Measurements from ENCODE around the gene MAP6.

The MAP6 gene

DNA sequence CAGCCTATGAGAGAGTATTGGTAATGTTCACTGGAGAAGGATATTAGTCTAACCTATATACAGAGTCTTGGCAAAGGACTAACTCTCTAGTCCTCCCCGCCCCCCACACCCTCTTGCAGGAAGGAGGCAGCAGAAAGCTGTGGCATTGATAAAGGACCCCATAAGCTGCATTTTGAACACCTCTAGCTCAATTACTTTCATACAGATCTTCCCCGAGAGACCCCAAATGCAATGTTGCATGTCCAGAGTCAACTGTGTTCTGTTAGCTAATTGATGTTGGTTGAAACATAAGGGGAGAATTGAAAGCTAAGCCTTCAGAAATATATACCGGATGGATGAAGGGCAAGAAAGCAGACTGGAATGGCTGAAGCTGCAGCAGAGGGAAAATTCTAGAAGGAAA lies 2.8 kb downstream of the MAP6 start:
- no peak for DNase-seq (ENCODE audit: low spot score)

DNA sequence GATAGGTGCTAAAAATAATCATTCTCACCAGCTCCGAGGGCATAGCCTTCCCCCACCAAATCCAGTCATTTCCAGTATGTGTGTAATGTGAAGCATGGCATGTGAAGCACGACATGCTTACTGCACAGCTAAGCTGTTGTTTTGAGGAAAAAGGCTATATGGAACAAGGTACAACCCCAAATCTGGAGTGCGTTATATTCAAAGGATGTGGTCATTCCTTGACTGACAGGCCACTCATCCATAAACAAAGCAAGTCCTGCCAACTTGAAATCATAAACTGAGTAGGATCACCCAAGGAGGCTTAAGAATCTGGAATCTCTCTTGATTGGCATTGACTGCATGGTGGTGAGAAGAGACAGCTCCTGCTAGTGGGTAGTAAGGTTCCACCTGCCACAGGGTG lies 3.7 kb downstream of the MAP6 start:
- DNase-seq (ENCODE audit: low spot score): no peak

DNA sequence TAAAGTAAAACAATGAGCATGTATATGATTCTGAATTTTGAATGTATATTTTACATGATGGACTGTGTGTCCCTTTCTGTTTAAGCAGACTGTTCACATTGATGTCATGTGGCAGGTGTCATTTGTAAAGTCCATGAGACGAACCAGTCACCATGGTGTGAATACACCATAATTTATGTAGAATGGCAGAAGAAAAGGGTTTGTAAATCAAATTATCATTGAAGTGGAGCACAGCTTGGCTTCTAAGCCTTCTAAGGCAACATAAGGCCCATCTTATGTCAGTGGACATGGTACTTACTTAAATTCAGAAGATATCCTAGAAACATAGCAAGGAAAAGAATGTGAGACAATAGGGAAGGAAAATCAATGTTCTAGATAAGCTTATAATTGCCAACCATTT lies 4.4 kb downstream of the MAP6 start:
- DNase-seq (ENCODE audit: low spot score): no peak

DNA sequence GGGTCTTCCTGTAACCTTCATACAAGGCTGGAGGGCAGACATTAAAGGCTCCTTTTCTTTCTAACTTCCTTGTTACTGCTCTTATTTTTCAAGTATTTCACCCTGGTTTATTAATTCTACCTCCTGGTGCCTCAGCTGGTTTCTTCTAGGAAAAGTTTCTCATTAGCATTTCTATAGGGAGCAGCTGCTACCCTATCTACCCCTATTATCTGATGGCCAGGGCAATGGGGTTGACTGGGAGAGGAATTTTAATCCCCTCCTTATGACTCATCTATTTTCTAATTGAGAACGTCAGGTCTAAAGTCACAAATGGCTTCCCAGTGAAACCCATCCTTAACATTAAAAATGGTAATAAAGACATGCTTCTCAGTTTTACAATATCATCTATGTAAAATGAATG lies 5.0 kb downstream of the MAP6 start:
- DNase-seq (ENCODE audit: low spot score): no peak

DNA sequence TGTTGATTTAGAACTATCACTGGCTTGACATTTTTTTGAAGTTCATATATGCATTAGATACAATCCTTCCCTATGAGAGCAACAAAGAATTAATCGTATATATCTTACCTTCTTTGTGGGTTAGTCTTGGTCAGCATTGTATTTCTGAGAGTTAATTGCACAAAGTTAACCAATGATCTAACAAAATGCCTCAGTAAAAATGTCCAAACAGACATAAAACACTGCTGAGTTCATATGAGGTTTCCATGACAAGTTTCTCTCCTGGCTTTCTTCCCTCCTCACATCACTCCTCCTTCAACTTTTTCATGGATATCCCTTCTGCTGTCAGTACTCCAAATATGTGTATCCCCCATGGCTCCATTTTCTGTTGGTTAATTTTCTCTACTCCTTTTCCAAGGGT lies 9.0 kb downstream of the MAP6 start:
- DNase-seq (ENCODE audit: low spot score): no peak

DNA sequence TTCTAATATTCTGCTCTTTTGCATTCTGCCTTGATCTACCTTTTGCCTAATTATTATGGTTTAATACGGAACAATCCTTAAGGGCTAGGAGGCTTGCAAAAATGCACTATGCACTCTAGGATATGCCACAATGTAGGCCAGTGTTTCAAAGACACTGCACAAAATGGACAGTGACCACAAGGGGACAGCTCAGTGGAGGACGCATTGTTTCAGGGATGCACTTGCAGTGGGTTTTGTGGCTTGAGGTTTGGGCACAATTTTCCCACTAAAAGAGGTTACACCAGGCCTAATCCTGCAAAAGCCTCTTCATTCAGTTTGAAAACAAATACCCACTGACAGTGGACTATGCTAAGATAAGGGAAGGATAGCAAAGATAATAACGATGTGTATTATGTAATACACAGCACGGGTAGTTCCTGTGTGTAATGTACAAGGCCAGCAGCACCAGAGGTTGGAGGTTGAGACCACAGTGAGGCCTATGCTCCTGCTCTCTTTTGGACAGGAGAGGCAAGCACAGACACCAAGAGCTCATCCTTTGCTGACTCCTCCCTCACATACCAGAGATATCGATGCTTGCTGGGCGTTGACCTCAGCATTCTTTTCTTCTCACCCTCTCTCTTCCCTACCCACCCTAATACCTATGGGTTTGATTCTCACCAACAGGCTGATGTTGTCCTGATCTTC lies 12.7 kb downstream of the MAP6 start:
- no peak for DNase-seq (ENCODE audit: low spot score)

DNA sequence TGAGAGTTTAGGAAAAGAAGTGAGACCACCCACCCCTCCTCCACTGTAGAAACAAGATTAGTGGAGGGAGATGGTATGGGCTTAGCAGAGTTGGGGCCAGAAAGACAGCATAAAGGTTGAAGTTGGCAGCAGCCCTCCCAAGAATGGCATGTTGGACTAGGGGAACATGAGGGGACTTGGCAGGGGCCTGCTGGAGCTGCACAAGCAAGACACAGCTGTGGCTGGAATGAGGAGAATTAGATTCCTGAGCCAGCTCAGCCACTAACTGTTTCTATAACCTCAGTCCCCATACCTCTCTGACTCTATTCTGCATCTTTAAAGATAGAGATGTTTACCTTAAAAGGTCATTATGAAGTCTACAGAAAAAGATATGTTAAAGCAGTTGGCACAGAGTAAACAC lies 13.2 kb downstream of the MAP6 start:
- DNase-seq (ENCODE audit: low spot score): no peak

DNA sequence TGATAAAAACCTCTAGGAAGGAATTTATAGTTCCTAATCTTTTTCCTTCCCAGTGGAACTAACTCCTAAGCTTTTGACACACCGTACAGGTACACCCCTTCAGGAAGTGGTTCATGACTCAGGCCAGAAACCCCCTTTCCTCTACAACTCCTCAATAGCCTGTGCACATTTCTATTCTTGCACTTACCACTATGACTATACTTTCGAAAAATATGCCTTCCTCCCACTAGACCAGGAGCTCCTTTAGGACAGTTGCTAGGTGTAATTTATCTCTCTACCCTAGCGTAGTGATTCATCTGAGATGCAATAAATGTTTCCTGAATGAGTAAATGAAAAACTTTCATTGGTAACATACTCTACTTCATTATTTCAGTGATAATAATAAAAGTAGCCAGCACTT lies 14.5 kb downstream of the MAP6 start:
- peak; percentile 14 for DNase-seq (ENCODE audit: low spot score)

DNA sequence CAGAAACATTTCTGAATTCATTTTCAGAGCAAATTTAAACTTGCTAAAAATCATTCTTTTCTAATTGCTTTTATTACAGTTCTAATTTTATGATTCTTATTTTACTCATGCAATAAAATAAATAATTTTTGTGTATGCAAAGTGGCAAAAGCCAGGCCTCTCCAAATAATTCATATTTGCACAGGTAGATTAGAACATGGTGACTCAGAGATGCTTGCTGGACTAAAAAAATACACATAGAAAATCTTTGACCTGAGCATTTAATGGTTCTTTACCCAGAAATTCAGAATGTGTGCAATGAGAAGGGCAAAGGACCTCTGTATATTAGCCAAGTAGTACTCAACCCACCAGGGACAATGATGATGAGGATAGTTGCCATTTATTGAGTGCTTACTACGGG lies 15.3 kb downstream of the MAP6 start:
- DNase-seq (ENCODE audit: low spot score): no peak

DNA sequence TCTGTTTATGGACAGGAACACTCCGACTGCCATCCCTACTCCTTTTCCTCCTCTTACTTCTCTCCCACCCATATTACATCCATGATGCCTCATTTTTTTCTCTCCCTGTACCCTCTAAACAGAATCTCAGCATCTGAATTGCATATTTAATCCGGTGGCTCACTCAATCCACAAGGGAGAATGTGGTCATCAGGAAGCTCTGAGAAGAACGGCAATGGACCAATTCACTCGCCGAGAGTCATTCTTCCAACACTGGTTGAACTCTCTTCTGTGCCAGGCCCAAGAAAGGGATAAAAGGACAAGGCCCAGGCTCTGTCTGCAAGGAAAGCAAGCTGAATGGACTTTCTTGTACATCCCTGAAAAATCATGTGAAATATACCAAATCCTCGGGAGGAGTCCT lies 15.9 kb downstream of the MAP6 start:
- DNase-seq (ENCODE audit: low spot score): no peak

DNA sequence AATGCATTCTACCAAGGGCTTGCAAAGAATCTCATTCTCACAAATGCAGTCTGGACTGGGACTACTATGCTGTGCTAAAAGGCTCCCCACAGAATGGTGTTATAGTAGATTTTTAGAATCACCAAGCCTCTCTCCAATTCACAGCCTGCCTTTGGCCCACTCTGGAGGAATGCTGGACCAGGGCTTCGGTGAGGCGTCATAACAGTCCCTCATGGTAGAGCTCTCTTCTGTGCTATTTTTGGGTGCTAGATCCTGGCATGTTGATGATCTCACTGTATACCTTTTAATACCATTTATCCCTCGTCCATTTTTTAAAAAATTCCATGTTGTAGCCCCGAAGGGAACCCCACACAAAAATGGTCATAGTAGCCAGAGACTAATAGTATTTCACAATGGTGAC lies 17.6 kb downstream of the MAP6 start:
- no peak for DNase-seq (ENCODE audit: low spot score)

DNA sequence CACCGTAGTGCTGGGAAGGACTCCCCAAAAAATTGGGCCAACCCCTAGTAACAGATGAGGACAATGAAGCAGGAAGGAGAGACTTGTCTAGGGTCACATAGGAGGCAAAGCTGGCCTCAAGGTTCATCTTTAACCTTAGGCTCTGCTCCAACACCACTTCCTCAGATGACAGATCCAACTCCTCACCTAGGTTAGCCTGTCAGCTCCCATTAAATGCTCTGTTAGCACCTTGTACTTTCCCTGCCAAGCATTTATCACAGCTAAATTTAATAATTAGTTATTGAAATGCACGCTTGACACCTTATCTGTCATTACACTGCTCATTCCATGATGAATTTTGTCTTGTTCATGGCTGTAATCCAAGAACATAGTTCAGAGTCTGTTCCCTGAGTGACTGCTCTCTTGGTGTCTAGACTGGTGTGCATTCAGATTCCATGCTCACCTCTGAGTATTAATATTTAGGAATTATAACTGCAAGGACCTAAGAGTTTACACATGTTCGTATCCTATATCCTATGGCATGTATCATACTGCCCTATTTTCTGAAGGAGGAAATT lies 18.6 kb downstream of the MAP6 start:
- DNase-seq (ENCODE audit: low spot score): no peak

DNA sequence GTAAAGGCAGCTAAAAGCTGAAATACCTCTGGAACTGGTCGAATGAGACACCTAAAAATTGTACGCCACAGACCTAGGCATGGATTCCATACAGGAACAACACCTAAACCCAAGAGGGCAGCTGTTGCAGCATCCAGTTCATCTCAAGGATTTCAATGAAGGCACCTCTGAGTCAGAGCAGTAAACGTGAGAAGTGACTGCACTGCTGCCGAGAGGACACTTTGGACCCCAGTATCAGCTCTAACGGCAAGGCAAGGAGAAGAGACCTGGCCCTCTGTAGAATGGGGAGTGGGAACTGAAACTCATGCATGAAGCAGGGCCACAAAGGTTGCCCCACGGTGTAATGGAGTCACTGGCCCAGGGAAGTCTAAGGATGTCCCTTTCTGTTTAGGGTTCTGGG lies 23.9 kb downstream of the MAP6 start:
- DNase-seq (ENCODE audit: low spot score): no peak

DNA sequence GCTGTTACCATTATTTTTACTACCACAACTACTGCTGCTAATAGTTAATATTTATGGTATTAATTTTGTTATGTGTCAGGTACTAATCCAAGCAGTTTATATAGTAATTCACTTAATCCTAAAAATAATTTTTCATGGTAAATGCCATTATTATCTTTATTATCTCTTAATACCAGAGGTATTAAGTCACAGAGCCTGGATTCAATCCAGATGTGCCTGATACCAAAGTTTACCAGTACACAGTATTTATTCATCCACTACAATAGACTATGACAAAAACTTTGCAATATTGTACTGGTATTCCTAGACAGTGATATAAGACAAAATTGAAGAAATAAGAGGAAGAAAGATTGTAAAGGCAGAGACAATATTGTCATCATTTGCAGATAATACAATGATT lies 24.5 kb downstream of the MAP6 start:
- DNase-seq (ENCODE audit: low spot score): no peak

DNA sequence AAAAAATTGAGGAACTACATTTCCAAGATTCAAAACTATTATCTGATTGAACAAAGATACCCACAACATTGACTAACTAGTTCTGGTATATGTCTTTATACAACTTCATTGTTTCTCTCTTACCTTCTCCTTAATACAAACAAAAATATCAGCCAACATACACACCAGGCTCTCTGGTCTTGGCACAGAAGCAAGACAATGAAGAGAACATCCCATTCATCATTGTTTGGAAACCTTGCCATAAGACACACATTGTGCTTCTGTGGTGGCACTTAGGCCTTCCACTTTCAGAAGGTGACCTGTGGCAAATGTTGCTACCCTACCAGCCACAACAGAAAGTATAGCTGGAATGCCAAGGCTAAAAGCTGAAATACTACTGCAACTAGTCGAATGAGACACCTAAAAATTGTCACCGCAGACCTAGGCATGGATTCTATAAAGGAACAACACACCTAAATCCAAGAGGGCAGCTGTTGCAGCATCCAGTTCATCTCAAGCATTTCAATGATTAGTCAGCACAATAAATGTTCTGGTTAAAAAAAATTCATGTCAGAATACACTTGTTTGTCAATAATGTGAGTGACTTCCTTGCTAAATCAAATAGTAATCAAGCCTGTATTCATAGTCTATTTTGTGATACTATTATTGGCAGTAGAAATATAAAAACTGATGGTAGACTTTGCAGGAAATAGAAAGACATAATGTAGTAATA lies 26.3 kb downstream of the MAP6 start:
- DNase-seq (ENCODE audit: low spot score): no peak

DNA sequence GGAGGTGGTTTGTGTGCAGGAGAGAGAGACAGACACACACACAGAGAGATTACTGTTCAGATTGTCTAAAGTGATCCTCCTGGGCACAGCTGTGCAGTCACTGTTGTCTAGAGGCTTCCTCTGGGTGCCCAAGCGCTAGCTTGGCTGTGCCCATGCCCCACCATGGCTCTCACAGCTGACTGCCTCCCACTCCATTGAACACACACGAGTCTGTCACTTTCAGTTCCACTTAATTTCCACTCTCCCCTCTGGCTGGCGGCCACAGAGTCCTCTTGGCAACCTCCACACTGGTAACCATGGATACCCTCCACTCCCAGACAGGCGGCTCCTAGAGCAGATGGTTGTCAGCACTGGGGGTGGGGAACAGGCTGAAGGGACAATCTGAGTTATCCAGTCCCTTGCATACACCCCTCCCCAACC lies 29.1 kb downstream of the MAP6 start:
- DNase-seq (ENCODE audit: low spot score): no peak

DNA sequence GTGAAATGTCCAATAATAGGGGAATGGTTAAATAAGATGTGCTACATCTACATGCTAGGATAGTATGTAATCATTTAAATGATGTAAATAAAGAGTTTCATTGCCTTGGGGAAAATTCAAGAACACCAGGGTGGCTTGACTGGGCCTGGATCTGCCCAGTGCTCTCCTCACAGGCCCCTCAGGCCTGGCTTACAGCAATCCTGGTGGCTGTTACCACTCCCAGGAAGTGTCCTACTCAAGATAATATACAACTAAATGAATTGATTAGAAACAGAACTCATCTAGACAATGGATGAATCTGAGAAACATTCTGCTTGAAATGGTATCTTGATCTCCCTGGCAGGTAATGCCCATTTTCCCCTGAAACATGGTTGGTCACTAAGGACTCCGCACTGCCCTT lies 30.8 kb downstream of the MAP6 start:
- no peak for DNase-seq (ENCODE audit: low spot score)

DNA sequence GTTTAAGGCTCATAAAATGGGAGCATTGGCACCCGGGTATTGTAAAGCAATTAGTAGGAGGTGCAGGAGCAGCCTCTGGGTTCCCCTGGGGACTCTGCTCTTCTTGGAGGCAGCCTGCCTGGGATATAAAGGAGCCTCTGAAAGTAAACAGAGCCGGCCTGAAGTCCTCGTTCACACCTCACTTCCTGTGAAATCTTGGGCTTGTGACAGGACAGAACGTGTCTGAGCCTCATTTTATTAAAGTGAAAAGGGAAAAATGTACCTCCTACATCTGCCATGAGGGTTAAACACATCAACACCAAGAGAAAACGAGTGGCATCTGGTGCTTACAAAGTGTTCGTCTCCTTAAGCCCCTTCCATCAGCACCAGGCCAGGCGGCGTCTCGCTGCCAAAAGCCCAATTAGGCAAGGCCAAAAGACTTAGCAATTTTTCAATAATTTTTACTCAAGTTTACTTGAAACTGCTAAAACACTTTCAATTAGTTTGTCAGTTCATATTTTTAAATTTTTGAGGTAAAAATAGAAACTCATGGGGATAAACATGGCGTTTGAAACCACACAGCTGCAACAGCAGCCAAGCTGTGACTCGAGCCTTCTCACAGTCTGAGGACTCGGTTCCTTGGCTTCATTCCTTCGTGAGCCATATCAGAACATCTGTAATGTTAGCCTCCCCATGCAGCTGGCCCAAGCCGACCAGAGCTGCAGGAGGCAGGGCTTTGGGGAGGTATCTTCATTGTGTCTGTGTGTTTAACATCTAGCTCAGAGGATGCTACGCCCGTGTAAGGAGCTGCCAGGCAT lies 33.6 kb downstream of the MAP6 start:
- DNase-seq (ENCODE audit: low spot score): no peak

DNA sequence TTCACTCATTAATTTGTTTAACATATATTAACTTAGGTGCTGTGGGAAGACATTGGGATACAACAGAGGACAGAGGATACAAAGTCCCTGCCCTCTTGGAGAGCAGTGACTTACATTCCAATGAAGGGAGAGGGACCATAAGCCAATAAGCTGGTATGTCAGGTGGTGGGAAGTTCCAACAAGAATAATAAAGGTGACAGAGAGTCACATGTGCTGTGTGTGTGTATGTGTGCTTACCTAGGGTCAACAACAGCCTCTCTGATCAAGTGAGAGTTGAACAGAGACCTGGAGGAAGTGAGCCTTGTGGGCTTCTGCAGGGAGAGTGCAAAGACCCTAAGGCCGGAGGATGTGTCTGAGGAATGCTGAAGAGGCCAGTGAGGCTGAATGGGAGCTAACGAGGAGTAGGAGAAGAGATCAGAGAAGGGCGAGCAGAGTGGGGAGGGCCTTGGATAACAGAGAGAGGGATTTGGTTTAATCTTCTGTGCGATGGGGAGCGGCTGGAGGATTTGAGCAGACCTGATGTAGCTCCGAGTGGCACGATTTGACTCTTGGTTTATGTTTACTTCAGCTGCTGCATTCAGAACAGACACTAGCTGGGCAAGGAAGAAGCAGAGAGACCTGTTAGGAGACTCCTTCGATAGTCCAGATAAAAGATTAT lies 35.3 kb downstream of the MAP6 start:
- no peak for DNase-seq (ENCODE audit: low spot score)

DNA sequence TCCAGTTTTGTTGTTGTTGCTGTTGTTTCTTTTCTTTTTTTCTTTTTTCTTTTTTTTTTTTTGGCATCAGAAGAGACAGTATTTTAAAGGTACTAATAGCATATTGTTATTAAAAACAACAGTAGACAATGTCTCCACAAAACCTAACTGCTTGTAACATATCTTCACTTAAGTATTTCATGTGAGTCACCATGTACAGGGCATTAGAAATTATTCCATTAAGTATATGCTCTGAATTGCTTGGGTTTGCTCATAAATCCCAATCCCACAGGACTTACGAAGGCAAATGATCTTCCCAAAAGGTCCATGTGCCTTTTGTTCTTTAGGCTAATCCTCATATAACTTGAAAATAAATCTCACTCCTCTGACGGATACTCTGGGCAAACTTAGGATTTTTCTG lies 35.9 kb downstream of the MAP6 start:
- no peak for DNase-seq (ENCODE audit: low spot score)

DNA sequence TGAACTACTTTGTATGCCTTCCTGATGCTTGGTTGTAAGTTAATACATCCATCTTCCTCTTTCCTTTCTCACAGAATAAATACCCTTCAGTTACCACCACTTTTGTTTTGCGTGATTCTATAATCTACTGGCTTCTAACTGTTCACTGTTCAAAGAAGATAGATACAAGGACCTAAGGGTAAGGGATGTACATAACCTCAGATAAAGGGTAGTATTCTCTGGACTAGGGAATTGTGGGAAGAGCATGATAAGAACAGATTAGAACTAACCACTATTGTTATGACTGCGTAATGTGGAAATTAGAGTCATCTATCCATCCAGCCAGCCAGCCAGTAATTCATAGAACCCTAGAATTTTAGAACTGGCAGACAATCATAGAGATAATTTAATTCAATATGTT lies 36.4 kb downstream of the MAP6 start:
- no peak for DNase-seq (ENCODE audit: low spot score)

DNA sequence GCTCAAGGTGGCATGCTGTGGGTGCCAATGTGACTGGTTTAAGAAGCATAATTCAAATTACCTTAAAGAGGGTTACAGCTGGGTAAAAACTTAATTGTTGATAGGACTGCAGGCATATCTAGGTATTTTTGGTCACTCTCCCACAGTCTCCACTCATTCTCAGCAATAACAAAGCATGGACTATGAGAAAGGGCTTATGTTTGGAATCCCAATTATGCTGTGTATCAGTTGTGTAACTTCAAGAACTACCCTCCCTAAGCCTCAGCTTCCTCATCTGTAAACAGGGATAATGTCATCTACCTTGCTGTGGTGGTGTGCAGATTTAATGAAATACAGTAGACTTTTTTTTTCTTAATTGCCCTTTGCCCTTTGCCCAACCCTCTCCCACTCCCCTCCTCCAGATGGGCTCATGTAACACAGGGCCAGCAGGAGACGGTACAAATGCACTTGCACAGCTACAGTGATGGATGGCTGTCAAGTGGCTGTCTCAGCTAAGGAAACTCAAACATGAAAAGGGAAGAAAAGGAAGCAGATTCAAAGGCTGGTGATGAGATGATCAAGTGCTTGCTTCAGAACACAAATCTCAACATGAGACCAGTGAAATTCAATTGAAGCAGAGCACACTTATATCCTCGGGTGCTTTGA lies 37.6 kb downstream of the MAP6 start:
- no peak for DNase-seq (ENCODE audit: low spot score)
